ENCODE data around the gene SPEN.
"Not testable (repeated sequence)": the region's sequence is repeated elsewhere in the genome, so short reads cannot be mapped to it uniquely, and the experiment has no call there.

The SPEN gene, protein sequence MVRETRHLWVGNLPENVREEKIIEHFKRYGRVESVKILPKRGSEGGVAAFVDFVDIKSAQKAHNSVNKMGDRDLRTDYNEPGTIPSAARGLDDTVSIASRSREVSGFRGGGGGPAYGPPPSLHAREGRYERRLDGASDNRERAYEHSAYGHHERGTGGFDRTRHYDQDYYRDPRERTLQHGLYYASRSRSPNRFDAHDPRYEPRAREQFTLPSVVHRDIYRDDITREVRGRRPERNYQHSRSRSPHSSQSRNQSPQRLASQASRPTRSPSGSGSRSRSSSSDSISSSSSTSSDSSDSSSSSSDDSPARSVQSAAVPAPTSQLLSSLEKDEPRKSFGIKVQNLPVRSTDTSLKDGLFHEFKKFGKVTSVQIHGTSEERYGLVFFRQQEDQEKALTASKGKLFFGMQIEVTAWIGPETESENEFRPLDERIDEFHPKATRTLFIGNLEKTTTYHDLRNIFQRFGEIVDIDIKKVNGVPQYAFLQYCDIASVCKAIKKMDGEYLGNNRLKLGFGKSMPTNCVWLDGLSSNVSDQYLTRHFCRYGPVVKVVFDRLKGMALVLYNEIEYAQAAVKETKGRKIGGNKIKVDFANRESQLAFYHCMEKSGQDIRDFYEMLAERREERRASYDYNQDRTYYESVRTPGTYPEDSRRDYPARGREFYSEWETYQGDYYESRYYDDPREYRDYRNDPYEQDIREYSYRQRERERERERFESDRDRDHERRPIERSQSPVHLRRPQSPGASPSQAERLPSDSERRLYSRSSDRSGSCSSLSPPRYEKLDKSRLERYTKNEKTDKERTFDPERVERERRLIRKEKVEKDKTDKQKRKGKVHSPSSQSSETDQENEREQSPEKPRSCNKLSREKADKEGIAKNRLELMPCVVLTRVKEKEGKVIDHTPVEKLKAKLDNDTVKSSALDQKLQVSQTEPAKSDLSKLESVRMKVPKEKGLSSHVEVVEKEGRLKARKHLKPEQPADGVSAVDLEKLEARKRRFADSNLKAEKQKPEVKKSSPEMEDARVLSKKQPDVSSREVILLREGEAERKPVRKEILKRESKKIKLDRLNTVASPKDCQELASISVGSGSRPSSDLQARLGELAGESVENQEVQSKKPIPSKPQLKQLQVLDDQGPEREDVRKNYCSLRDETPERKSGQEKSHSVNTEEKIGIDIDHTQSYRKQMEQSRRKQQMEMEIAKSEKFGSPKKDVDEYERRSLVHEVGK (N-terminal part only)

DNA sequence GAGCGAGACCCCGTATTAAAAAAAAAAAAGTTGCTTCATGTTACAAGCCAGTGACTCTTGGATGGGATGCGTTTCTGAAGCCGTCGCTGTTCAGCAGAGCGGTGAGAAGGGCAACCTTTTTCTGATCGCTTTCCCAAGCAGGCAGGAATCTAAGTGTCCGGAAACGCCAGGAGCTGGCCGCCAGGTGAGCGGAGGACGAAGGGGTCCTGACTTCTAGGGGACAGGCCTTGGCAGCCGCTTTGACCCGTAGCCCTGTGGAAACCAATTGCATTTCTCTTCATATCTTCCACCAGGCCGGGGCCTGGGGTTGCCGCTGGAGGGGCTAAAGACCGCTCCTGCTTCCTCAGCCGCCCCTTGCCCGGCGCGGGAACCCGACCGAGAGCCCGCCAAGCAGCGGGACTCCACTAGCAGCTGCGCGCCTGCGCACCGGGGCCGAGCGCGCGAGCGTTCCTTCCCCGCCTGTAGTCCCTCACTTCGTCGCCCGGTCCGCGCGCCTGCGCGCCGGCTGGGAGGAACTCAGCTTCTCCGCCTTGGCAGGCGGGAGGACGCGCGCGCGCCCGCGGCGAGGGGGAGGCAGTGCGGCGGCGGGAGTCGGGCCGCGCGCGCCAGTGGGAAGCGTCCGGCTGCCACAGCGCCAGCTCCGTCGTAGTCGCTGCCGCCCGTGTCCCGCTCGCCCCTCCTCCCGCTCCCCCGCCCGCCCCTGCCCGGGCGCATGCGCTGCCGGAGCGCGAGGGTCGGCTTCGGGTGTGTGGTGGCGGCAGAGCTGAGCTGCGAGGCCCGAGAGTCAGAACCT lies at the start of gene SPEN:
Gene SPEN (plus strand): TSS at position 608 of the 793 bp plus-strand sequence. CDS start 361 bp downstream, outside the sequence.
- Mint-ChIP-seq H3K27me3 (no peaks in the 10 kb centered on the region), H3K4me1 (peaks cover 45% of the 10 kb centered on the region)

DNA sequence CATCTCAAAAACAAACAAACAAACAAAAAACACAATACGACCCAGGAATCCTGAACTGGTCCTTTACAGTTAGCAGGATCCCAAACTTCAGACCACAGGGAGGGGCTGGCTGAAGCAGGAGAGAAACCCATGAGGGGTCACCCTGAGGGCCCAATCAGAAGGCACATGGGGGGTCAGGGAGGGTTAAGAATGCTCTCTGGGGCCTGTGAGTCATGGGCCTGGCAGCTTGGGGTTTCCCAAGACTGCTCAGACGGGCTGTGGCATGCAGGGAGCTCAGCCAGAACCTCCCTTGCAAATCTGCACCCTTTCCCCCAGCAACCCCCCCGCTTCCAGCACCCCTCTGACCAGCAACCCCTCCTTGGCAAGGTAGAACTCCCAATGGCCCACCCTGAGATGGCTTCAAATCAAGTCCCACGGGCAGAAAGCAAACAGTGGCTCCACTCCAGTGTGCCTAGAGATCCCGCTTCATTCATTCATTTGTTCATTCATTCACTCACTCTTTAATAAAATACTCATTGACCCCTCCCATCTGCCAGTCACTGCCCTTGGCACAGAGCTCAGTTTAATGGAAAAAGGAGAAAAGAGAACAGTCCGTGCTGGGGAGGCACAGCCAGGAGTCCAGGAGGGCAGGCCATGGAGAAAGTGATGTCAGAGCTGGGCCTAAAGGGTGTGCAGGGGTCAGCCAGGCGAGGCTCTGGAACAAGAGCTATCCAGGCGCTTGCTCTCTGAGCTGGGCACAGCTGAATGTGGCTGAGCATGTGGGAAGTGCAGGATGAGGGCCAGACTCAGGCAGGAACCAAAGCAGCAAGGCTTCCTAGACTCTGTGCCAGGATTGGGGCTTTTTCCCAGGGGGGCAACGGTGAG lies 48.3 kb upstream of the SPEN start:
- no peaks in the 10 kb centered on the region for H3K4me1 Mint-ChIP-seq
- no peak overlapping the region for H3K27ac Mint-ChIP-seq
- no peaks in the 10 kb centered on the region for H3K36me3 Mint-ChIP-seq
- H3K9me3 Mint-ChIP-seq: no peaks in the 10 kb centered on the region
- no peak overlapping the region for H3K4me3 Mint-ChIP-seq
- no peaks in the 10 kb centered on the region for H3K27me3 Mint-ChIP-seq

More for the DNA sequence above, at the start of gene SPEN:
- H3K27ac Mint-ChIP-seq: peak within 1 kb of the TSS; percentile 97
- H3K4me3 Mint-ChIP-seq: peak within 1 kb of the TSS; percentile 93
- no peaks in the 10 kb centered on the region for H3K36me3 Mint-ChIP-seq
- no peaks in the 10 kb centered on the region for H3K9me3 Mint-ChIP-seq

DNA sequence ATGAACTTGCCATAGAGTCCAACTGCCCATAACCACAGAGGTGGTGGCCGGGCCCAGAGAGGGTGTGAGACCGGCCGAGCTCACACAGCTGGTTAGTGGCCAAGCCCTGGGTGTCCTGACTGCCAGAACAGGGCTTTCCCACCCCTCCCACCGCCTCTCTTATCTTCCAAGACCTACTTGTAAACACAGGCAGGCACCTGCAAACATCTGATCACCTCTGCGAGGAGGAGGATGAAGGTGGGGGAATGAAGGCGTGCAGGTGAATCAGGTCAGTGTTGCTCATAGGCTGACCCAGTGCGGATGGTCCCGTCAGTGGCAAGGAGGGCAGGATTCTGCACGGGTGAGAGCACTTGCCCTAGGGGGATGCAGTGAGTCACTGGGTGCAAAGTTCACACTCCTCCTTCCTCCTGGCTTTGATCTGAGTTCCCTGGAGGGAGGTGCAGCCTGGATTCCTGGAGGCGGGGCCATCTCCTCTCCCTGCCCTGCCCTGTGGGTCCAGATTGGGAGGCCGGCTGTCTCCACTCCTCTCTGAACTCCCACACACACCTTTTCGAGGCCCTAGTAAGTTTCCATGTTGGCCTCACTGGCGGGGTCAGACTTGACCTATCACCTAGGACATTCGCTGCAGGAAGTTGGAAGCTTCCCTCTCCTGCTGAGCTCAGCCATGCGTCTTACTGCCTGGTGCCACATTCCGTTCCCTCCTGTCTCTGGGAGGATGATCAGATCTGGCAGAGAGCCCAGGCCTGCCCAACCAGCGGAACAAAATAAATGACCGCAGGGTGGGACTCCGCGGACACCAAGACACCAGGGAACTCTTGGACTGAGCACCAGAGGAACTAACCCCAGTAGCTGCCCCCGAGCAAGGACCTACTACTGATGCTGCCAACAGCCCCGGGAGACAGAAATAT lies 47.3 kb upstream of the SPEN start:
- no peak overlapping the region for H3K27ac Mint-ChIP-seq
- H3K27me3 Mint-ChIP-seq: no peaks in the 10 kb centered on the region
- no peaks in the 10 kb centered on the region for H3K9me3 Mint-ChIP-seq

DNA sequence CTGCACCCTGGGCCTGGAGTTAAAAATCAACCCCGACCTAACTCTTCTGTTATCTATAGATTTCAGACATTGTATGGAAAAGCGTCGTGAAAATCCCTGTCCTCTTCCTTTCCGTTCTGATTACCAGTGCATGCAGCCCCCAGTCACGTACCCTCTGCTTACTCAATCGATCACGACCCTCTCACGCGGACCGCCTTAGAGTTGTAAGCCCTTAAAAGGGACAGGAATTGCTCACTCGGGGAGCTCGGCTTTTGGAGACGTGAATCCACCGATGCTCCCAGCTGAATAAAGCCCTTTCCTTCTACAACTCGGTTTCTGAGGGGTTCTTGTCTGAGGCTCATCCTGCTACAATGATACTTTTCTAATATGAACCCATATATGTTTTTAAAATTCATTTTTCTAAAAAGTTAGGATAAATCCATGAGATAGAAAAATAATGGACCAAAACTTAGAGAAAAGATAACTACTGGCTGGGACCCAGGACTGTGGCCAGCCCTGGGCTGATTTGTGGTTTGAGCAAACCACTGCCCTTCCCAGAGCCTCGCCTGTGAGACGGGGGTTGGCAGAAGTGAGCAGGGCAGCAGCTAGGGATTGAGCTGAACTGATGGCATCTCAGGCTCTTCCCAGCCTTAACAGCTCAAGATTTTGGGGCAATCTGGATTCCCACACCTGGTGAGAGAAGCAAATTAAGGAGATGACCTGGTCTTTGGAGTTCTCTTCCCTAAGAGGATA lies 45.1 kb upstream of the SPEN start:
- Mint-ChIP-seq H3K4me1 (no peaks in the 10 kb centered on the region), H3K36me3 (no peaks in the 10 kb centered on the region), H3K27ac (peak overlapping the region; percentile 52), H3K9me3 (no peaks in the 10 kb centered on the region), H3K27me3 (no peaks in the 10 kb centered on the region), H3K4me3 (no peak overlapping the region)

More for the DNA sequence above, 47.3 kb upstream of the SPEN start:
- no peaks in the 10 kb centered on the region for H3K36me3 Mint-ChIP-seq
- no peaks in the 10 kb centered on the region for H3K4me1 Mint-ChIP-seq
- no peak overlapping the region for H3K4me3 Mint-ChIP-seq

DNA sequence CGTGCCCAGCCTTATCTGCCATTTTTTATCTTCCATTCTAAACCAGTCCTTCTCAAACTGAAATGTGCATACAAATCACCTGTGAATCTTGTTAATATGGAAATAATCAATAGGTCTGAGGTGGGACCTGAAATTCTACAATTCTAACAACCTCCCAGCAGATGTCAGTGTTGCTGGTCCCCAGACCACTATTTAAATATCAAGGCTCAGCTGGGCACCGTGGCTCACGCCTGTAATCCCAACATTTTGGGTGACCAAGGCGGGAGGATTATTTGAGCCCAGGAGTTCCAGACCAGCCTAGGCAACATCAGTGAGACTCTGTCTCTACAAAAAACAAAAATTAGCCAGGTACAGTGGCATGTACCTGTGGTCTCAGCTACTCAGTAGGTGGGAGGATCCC lies 44.1 kb upstream of the SPEN start:
- Mint-ChIP-seq H3K27me3 (no peaks in the 10 kb centered on the region), H3K27ac (no peak overlapping the region), H3K4me3 (no peak overlapping the region), H3K9me3 (no peaks in the 10 kb centered on the region), H3K36me3 (no peaks in the 10 kb centered on the region), H3K4me1 (no peaks in the 10 kb centered on the region)

DNA sequence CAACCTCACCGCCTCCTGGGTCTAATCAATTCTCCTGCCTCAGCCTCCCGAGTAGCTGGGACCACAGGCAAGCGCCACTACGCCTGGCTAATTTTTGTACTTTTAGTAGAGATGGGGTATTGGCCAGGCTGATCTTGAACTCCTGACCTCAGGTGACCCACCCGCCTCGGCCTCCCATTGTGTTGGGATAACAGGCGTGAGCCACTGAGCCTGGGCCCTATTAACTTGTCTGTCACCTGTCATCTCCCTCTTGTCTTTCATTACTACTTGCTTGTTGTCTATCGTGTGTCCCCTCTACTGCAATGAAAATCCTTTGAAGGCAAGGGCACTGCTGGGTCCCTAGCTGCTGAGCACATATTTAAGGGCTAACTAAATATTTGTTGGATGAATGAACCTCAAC lies 43.4 kb upstream of the SPEN start:
- Mint-ChIP-seq H3K9me3 (no peaks in the 10 kb centered on the region), H3K36me3 (no peaks in the 10 kb centered on the region), H3K27me3 (no peaks in the 10 kb centered on the region), H3K27ac (no peak overlapping the region), H3K4me1 (no peaks in the 10 kb centered on the region), H3K4me3 (no peak overlapping the region)

DNA sequence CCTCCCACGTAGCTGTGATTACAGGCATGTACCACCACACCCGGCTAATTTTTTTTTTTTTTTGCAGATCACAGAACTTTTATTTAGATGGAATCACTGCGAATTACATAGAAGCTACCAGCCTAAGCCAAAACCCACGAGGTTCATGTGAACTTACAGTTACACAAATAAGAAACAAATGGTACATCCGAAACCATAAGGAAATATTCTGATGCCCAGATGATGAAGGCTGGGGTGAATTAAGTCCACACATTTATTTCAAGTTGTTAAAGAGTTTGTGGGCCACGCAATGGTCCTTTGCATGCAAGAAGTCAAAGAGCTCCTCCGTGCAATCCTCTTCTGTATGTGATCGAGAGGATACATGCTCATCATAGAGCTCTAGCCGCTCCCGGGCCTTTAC lies 40.4 kb upstream of the SPEN start:
- Mint-ChIP-seq H3K27ac (no peak overlapping the region), H3K9me3 (no peaks in the 10 kb centered on the region), H3K36me3 (no peaks in the 10 kb centered on the region), H3K27me3 (no peaks in the 10 kb centered on the region), H3K4me1 (no peaks in the 10 kb centered on the region), H3K4me3 (no peak overlapping the region)

DNA sequence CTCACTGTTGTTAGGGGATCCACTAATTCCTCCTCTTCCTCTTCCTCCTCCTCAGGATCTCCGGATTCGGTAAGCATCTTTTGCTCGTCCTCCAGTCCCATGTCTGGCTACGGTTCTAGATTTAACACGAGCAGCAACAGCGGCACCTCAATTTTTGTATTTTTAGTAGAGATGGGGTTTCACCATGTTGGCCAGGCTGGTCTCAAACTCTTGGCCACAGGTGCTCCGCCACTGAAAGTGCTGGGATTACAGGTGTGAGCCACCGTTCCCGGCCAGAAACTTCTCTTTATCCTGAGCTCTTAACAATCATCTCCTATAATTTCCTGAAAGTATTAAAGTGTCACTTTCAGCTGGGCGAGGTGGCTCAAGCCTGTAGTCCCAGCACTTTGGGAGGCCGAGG lies 40.0 kb upstream of the SPEN start, which contains the start of gene UQCRHL:
Gene UQCRHL (minus strand): TSS at position 101 of the 400 bp plus-strand sequence. CDS start 0 bp downstream, at position 101.
- H3K36me3 Mint-ChIP-seq, H3K27ac Mint-ChIP-seq, H3K4me3 Mint-ChIP-seq, H3K4me1 Mint-ChIP-seq, H3K27me3 Mint-ChIP-seq, H3K9me3 Mint-ChIP-seq: not testable (repeated sequence)

DNA sequence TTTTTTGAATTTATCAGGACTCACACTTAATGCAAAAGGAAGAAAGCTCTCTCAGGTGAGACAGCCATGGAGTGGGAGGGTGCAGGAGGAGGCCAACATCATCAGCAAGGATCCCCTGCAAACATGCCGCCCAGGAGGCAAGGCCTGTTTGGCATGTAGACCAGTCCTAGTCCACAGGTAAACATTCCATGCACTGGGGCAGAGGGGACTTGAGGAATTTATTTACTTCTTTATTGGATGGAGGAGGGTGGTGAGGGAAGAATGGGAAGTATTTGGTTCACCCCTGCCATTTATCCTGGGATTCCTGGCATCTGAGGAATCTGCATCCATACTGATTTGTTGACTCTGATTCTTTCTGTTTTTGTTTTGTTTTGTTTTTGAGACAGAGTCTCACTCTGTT lies 38.6 kb upstream of the SPEN start:
- H3K4me3 Mint-ChIP-seq: no peak overlapping the region
- no peaks in the 10 kb centered on the region for H3K9me3 Mint-ChIP-seq
- H3K4me1 Mint-ChIP-seq: no peaks in the 10 kb centered on the region
- no peaks in the 10 kb centered on the region for H3K36me3 Mint-ChIP-seq
- no peak overlapping the region for H3K27ac Mint-ChIP-seq
- H3K27me3 Mint-ChIP-seq: no peaks in the 10 kb centered on the region

DNA sequence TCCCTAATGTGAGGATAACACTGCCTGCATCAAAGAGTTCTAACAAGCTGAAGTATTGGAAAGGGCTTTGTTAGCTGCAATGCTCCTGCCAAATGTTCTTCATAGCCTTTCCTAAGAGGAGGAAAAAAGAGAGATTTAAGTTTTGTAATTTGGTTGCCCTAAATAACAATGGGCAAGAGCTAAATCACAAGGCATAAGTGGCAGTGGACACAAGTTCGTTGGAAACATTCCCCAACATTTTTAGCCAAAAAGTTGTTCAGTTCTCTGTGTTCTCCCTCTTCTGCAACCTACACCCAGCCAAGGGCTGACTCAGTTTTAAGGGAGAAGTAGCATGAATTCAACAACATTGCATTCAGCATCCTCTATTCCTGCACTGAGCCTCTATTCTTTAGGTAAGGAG lies 37.4 kb upstream of the SPEN start:
- no peaks in the 10 kb centered on the region for H3K4me1 Mint-ChIP-seq
- H3K27ac Mint-ChIP-seq: no peak overlapping the region
- H3K36me3 Mint-ChIP-seq: no peaks in the 10 kb centered on the region
- no peak overlapping the region for H3K4me3 Mint-ChIP-seq
- H3K9me3 Mint-ChIP-seq: no peaks in the 10 kb centered on the region
- no peaks in the 10 kb centered on the region for H3K27me3 Mint-ChIP-seq

DNA sequence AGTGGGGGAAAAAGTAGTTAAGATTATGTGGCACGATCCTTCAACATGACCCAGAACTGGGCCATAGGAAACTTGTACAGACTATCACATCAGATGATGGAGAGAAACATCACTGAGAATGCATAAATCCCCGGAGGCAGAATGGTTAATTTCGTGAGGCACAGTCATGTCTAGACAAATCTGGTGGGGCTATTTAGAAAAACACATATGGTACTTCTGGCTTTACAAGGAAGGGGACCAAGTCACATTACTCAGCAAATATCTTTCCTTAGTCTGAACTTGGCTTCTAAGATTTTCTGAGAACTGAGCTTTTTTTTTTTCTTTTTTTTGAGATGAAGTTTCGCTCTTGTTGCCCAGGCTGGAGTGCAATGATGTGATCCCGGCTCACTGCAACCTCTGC lies 30.8 kb upstream of the SPEN start:
- no peaks in the 10 kb centered on the region for H3K27me3 Mint-ChIP-seq
- H3K27ac Mint-ChIP-seq: no peak overlapping the region

DNA sequence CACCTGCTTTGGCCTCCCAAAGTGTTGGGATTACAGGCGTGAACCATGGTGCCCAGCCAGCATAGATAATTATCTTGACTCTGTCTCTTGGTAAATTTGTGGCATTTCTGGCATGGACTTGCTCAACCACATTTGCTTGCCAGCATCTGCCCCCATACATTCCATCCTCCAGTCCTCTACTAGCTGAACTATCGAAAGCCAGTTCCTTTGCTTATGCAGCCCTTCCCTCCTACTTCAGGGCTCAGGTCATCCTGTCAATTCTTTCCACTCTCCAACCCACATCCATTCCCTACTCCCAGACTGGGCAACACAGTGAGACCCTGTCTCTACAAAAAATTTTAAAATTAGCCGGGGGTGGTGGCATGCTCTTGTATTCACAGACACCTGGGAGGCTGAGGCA lies 27.0 kb upstream of the SPEN start:
- H3K27me3 Mint-ChIP-seq: no peaks in the 10 kb centered on the region
- H3K4me1 Mint-ChIP-seq: peaks cover 4% of the 10 kb centered on the region
- no peak overlapping the region for H3K27ac Mint-ChIP-seq
- no peak overlapping the region for H3K4me3 Mint-ChIP-seq
- H3K9me3 Mint-ChIP-seq: no peaks in the 10 kb centered on the region
- no peaks in the 10 kb centered on the region for H3K36me3 Mint-ChIP-seq

More for the DNA sequence above, 30.8 kb upstream of the SPEN start:
- H3K4me3 Mint-ChIP-seq: no peak overlapping the region
- peaks cover 5% of the 10 kb centered on the region for H3K4me1 Mint-ChIP-seq
- no peaks in the 10 kb centered on the region for H3K9me3 Mint-ChIP-seq
- no peaks in the 10 kb centered on the region for H3K36me3 Mint-ChIP-seq

DNA sequence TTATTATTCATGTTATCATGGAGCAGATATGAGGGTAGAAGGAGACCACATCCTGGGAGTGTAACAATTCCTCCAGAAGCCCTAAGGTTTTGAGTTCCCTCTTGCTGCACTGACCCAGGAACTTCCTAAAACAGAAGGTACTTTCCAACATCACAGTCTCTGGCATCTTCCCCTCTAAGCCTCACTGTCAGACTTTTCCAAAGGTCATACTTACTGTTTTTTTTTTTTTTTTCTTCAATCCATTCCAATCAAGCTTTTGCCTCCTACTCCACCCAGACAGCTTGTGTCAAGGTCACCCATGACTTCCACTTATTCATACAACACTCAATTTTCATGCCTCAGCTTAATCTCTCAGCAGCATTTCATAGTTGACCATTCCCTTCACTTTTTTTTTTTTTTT lies 21.7 kb upstream of the SPEN start:
- Mint-ChIP-seq H3K36me3 (no peaks in the 10 kb centered on the region), H3K4me3 (no peak overlapping the region), H3K27me3 (no peaks in the 10 kb centered on the region), H3K4me1 (peaks cover 15% of the 10 kb centered on the region), H3K27ac (peak overlapping the region; percentile 23), H3K9me3 (no peaks in the 10 kb centered on the region)
